A673 (cell line): ENCODE measurements around the gene METRNL.

Source experiments
- EZH2 ChIP-seq: fragments of 200-600 bp; sonication (generic); IDR thresholded peaks from 2 replicates; pipeline ENCODE4 v1.6.1; 2017; ENCODE audit warnings: borderline replicate concordance, low read depth, mild to moderate bottlenecking, mixed read lengths, antibody characterized with exemption, low read length; ENCODE audit not compliant: poor library complexity, severe bottlenecking
- TF ChIP-seq, protein P1 (sequence below): fragments of 300-800, 200-600 bp; sonication (generic); conservative IDR thresholded peaks from 2 replicates; pipeline ENCODE4 v1.5.1; 2017; ENCODE audit warnings: low read depth, mild to moderate bottlenecking, antibody characterized with exemption, low read length, moderate library complexity, mixed read lengths

DNA sequence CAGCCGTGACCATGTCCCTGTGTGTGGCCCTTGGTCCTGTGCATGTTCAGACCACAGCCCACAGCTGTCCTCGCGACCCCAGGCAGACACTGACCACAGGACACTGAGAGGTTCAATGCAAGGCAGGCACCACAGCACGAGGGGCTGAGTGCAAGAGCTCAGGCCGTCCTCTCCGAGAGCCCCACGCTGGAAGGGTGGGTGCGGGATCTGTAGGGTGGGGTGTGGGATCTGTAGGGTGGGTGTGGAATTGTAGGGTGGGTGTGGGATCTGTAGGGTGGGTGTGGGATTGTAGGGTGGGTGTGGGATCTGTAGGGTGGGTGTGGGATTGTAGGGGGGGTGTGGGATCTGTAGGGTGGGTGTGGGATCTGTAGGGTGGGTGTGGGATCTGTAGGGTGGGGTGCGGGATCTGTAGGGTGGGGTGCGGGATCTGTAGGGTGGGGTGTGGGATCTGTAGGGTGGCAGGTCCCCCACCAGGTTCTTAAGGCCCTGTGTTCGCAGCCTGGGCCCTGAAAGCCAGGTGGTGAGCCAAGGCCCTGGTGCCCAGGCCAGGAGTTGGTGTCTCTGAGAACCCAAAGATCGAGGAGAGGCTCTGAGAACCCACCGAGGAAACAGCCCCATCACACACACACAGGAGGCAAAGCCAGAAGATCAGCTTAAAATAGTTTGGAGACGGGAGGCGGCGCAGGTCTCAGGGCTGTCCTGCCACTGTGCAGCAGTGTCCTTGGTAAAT, 48.2 kb downstream of the METRNL start:
- TF ChIP-seq, protein P1, sequence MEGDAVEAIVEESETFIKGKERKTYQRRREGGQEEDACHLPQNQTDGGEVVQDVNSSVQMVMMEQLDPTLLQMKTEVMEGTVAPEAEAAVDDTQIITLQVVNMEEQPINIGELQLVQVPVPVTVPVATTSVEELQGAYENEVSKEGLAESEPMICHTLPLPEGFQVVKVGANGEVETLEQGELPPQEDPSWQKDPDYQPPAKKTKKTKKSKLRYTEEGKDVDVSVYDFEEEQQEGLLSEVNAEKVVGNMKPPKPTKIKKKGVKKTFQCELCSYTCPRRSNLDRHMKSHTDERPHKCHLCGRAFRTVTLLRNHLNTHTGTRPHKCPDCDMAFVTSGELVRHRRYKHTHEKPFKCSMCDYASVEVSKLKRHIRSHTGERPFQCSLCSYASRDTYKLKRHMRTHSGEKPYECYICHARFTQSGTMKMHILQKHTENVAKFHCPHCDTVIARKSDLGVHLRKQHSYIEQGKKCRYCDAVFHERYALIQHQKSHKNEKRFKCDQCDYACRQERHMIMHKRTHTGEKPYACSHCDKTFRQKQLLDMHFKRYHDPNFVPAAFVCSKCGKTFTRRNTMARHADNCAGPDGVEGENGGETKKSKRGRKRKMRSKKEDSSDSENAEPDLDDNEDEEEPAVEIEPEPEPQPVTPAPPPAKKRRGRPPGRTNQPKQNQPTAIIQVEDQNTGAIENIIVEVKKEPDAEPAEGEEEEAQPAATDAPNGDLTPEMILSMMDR: no peak
- TF ChIP-seq EZH2: no peak
